ENCODE measurements around the gene PSME1. TPM values are rescaled to one million over a fixed set of nuclear protein-coding genes. Genes with fewer than 3 reads are reported as not detected.

Gene PSME1
- total and polyA plus RNA-seq, 2 experiments from 2014 or later: 61.1 to 215 TPM

GRCh38 chr14:24114532-24115421 is 21.2 kb upstream of the PSME1 start, which contains the start of the genes DCAF11 and NRL:
TSS of gene DCAF11 (plus strand) at chr14:24114777. CDS start at chr14:24115595, 818 bp downstream.
TSS of gene NRL (minus strand) at chr14:24114949. CDS start at chr14:24082848, 32,101 bp downstream.
- ATAC-seq (peak; percentile 84), DNase-seq (ENCODE audit: low spot score) (peak; percentile 100)
- Histone ChIP-seq H2AFZ (peak within 1 kb of the TSS; percentile 95), H3K27me3 (ENCODE audit: insufficient read depth) (no peaks in the 10 kb centered on the region), H4K20me1 (replicated peaks; ENCODE audit: insufficient read depth) (no peaks in the 10 kb centered on the region; the same call in none of the 2 replicates), H3K36me3 (ENCODE audit: insufficient read depth) (peaks cover 15% of the 10 kb centered on the region; the same call in 1 of the 2 replicates), H3F3A (replicated peaks; ENCODE audit: low read depth) (peaks cover 6% of the 10 kb centered on the region; the same call in 1 of the 2 replicates), H3K79me2 (replicated peaks; ENCODE audit: insufficient read depth) (peaks cover 11% of the 10 kb centered on the region), H3K4me1 (ENCODE audit: insufficient read depth) (peaks cover 6% of the 10 kb centered on the region), H3K4me3 (peak within 1 kb of the TSS; percentile 77), H3K27ac (ENCODE audit: low read depth) (peak within 1 kb of the TSS; percentile 94), H3K9me2 (ENCODE audit: insufficient read depth) (no peaks in the 10 kb centered on the region), H3K4me2 (peak within 1 kb of the TSS; percentile 96)
- peaks cover 16% of the 10 kb centered on the region for H3K4me1 Mint-ChIP-seq
- TF ChIP-seq ETS1 (IDR thresholded peaks at IDR 0.05): peak; percentile 35; the same call in 1 of the 2 replicates
- TF ChIP-seq STAT1 (IDR thresholded peaks at IDR 0.05; ENCODE audit: unreplicated experiment): no peak
- no peak for TF ChIP-seq CTCF (conservative IDR thresholded peaks at IDR 0.05; ENCODE audit: low read depth in 2 of 2)
- TF ChIP-seq CREB1 (CRISPR knock-in tag; IDR thresholded peaks at IDR 0.05; ENCODE audit: low read depth): peak; percentile 92
- TF ChIP-seq POLR2AphosphoS5 (IDR thresholded peaks at IDR 0.05; ENCODE audit: low read depth): peak; percentile 55
- peaks cover 3% of the 10 kb centered on the region; the same call in 1 of the 3 replicates for H3K9me3 Mint-ChIP-seq
- peaks cover 23% of the 10 kb centered on the region for H3K27me3 Mint-ChIP-seq (ENCODE audit: insufficient read depth, low read depth, poor library complexity)
- H3K36me3 Mint-ChIP-seq (ENCODE audit: low read depth): peaks cover 28% of the 10 kb centered on the region
- H3K4me3 Mint-ChIP-seq: peak within 1 kb of the TSS; percentile 93
- peak within 1 kb of the TSS; percentile 99 for H3K27ac Mint-ChIP-seq

GRCh38 chr14:24115422-24116127 is 20.4 kb upstream of the PSME1 start:
- Mint-ChIP-seq H3K27me3 (ENCODE audit: insufficient read depth, low read depth, poor library complexity) (peaks cover 23% of the 10 kb centered on the region), H3K4me3 (peak overlapping the region; percentile 93)
- no peak overlapping the region for H3K27ac ChIP-seq (ENCODE audit: low read depth)
- TF ChIP-seq POLR2AphosphoS5 (IDR thresholded peaks at IDR 0.05; ENCODE audit: low read depth) (no peak), EZH2phosphoT487 (IDR thresholded peaks at IDR 0.05; ENCODE audit: unreplicated experiment) (no peak), NANOG (IDR thresholded peaks at IDR 0.05; ENCODE audit: borderline replicate concordance) (no peak), JUNB (IDR thresholded peaks at IDR 0.05; ENCODE audit: unreplicated experiment) (no peak), ZNF462 (CRISPR knock-in tag; IDR thresholded peaks at IDR 0.05) (no peak)

More at GRCh38 chr14:24115422-24116127, 20.4 kb upstream of the PSME1 start:
- Histone ChIP-seq H4K20me1 (replicated peaks; ENCODE audit: insufficient read depth) (no peaks in the 10 kb centered on the region; the same call in none of the 2 replicates), H3K9me2 (ENCODE audit: insufficient read depth) (no peaks in the 10 kb centered on the region), H3K36me3 (ENCODE audit: insufficient read depth) (peaks cover 16% of the 10 kb centered on the region; the same call in 1 of the 2 replicates), H2AFZ (no peak overlapping the region), H3K4me2 (peak overlapping the region; percentile 78), H3K27me3 (ENCODE audit: insufficient read depth) (no peaks in the 10 kb centered on the region), H3K79me2 (replicated peaks; ENCODE audit: insufficient read depth) (peaks cover 11% of the 10 kb centered on the region), H3F3A (replicated peaks; ENCODE audit: low read depth) (peaks cover 6% of the 10 kb centered on the region; the same call in 1 of the 2 replicates), H3K4me3 (peak overlapping the region; percentile 77), H3K4me1 (ENCODE audit: insufficient read depth) (peaks cover 6% of the 10 kb centered on the region)
- DNase-seq (ENCODE audit: low spot score): no peak
- ATAC-seq: peak; percentile 4
- Mint-ChIP-seq H3K27ac (peak overlapping the region; percentile 91), H3K4me1 (peaks cover 16% of the 10 kb centered on the region), H3K36me3 (ENCODE audit: low read depth) (peaks cover 30% of the 10 kb centered on the region), H3K9me3 (peaks cover 3% of the 10 kb centered on the region; the same call in 1 of the 3 replicates)
